K562 (cell line): Measurements from ENCODE around the gene HAO2. TPM values are rescaled to one million over a fixed set of nuclear protein-coding genes. Genes with fewer than 3 reads are reported as not detected.

ENCODE experiments used
- ATAC-seq: fragments of 200-7000 bp; cut with Tn5 transposase; 3 replicates; pipeline ENCODE4 v1.9.1; 2020; ENCODE audit warnings: moderate library complexity
- BruUV-seq: library from RNA; stranded (reverse); fragments of 400-500 nt; replicated peaks from 2 replicates; lab custom pipeline; 2021; lab: Mats Ljungman, UMichigan
- CTCF ChIA-PET: fragments of 300-600 bp; formaldehyde crosslinking; extraction: SDS; loops from one replicate; lab custom pipeline; 2021; ENCODE audit warnings: low intra/inter-chr PET ratio; lab: Yijun Ruan, JAX
- POLR2A ChIA-PET: fragments of 300-600, 350-650 bp; sonication (Branson Sonifier 250); formaldehyde crosslinking; extraction: SDS; loops from one replicate; lab custom pipeline; 2021; ENCODE audit warnings: antibody characterized with exemption, inconsistent platforms; lab: Yijun Ruan, JAX
- DNase-seq, 4 experiments: peaks; one replicate each; pipeline versions ENCODE4 v3.0.0 to v3.0.0-alpha.2; 2011 to 2018; ENCODE audit warnings: low spot score in 3 of 4, mixed read lengths in 3 of 4; ENCODE audit errors: extremely low read depth in 1 of 4
- FAIRE-seq: peaks from 2 replicates; lab custom pipeline; 2011; peaks lifted over from hg19 to GRCh38; lab: Jason Lieb, UNC
- H2AFZ ChIP-seq: 2 replicates; pipeline ENCODE4 v1.6.0; 2011; ENCODE audit warnings: low read depth, low read length, control low read depth, inconsistent platforms
- H3K27ac ChIP-seq: fragments of 200-600 bp; 3 replicates; pipeline ENCODE4 v1.8.0; 2011; ENCODE audit warnings: low read depth, mild to moderate bottlenecking, control low read depth, inconsistent platforms, low read length, moderate library complexity, mixed read lengths; ENCODE audit errors: extremely low read depth
- H3K27me3 ChIP-seq, 2 experiments: fragments of 300-600 bp in 1 of 2; 2 replicates in 1 of 2; 3 replicates in 1 of 2; pipeline versions ENCODE4 v1.6.0 to v1.8.0; 2011; ENCODE audit warnings: inconsistent platforms in 2 of 2, low read length in 2 of 2, mild to moderate bottlenecking in 1 of 2, mixed read lengths in 1 of 2, moderate library complexity in 1 of 2; ENCODE audit not compliant: control insufficient read depth in 2 of 2, insufficient read depth in 2 of 2
- H3K36me3 ChIP-seq: fragments of 300-600 bp; 3 replicates; pipeline ENCODE4 v1.8.0; 2011; ENCODE audit warnings: mild to moderate bottlenecking, low read length, inconsistent platforms; ENCODE audit not compliant: control insufficient read depth, insufficient read depth
- H3K4me1 ChIP-seq, 2 experiments: fragments of 200-600 bp in 1 of 2; replicated peaks in 1 of 2; 2 replicates in 1 of 2; 3 replicates in 1 of 2; pipeline versions ENCODE4 v1.5.1 to v1.8.0; 2011; ENCODE audit warnings: inconsistent platforms in 2 of 2, low read length in 2 of 2, mild to moderate bottlenecking in 1 of 2, mixed read lengths in 1 of 2, moderate library complexity in 1 of 2; ENCODE audit not compliant: control insufficient read depth in 2 of 2, insufficient read depth in 2 of 2
- H3K4me2 ChIP-seq: 2 replicates; pipeline ENCODE4 v1.6.1; 2011; ENCODE audit warnings: low read length, control low read depth, inconsistent platforms, mixed read lengths; ENCODE audit not compliant: insufficient read depth
- H3K4me3 ChIP-seq: fragments of 200-600 bp; sonication (generic), shearing (Covaris generic); 2 replicates; pipeline ENCODE4 v1.5.1; 2016; ENCODE audit warnings: control low read depth, inconsistent platforms
- H3K79me2 ChIP-seq: fragments of 200-600 bp; 3 replicates; pipeline ENCODE4 v1.8.0; 2011; ENCODE audit warnings: low read length, inconsistent platforms; ENCODE audit not compliant: control insufficient read depth, insufficient read depth
- H3K9ac ChIP-seq, 2 experiments: 2 replicates each; pipeline versions ENCODE4 v1.6.0 to v1.6.1; 2011; ENCODE audit warnings: low read depth in 2 of 2, low read length in 2 of 2, control low read depth in 1 of 2, inconsistent platforms in 1 of 2, mild to moderate bottlenecking in 1 of 2, mixed read lengths in 1 of 2; ENCODE audit not compliant: insufficient read depth in 1 of 2
- H3K9me1 ChIP-seq: one replicate; pipeline ENCODE4 v1.6.0; 2011; ENCODE audit warnings: inconsistent platforms, mild to moderate bottlenecking, low read length, moderate library complexity; ENCODE audit not compliant: control insufficient read depth, insufficient read depth
- H3K9me3 ChIP-seq: replicated peaks from 2 replicates; pipeline ENCODE4 v1.5.1; 2011; ENCODE audit warnings: low read depth, low read length, inconsistent platforms; ENCODE audit not compliant: control insufficient read depth, insufficient read depth
- H4K20me1 ChIP-seq: replicated peaks from 2 replicates; pipeline ENCODE4 v1.6.1; 2011; ENCODE audit warnings: low read length, inconsistent platforms, mixed read lengths; ENCODE audit not compliant: control insufficient read depth, insufficient read depth
- KAT7 ChIP-seq: sonication (generic); formaldehyde crosslinking; IDR thresholded peaks from 2 replicates; pipeline ENCODE4 v1.8.0; 2022; ENCODE audit warnings: missing genetic modification reagents, mild to moderate bottlenecking, borderline replicate concordance
- SETDB1 ChIP-seq: IDR thresholded peaks from one replicate; pipeline ENCODE4 v1.6.1; 2012; ENCODE audit warnings: low read length, control low read depth, inconsistent platforms
- TSC22D4 ChIP-seq: fragments of 450-650 bp; IDR thresholded peaks from 2 replicates; pipeline ENCODE4 v1.6.1; 2016; ENCODE audit warnings: missing genetic modification characterization, missing biosample characterization, control low read depth
- ZNF316 ChIP-seq: fragments of 450-650 bp; IDR thresholded peaks from 2 replicates; pipeline ENCODE4 v1.6.1; 2016
- ZNF561 ChIP-seq: fragments of 450-650 bp; formaldehyde crosslinking; conservative IDR thresholded peaks from 2 replicates; pipeline ENCODE4 v1.4.0; 2020; ENCODE audit warnings: mild to moderate bottlenecking, moderate library complexity
- ZNF766 ChIP-seq: fragments of 200-800 bp; sonication (Bioruptor generic); conservative IDR thresholded peaks from 2 replicates; pipeline ENCODE4 v1.6.1; 2016; ENCODE audit warnings: missing genetic modification characterization, missing compliant biosample characterization
- WGBS: fragments of 100-300 bp; shearing (Covaris generic); methylation state at CpG from one replicate; pipeline ENCODE4 v1.1.6; 2016; ENCODE audit warnings: low coverage, mixed read lengths; ENCODE audit not compliant: insufficient coverage; ENCODE audit errors: missing lambda C conversion rate; 5-methylcytosine and 5-hydroxymethylcytosine counted together
- in situ Hi-C: fragments of 300-500 bp; cut with MboI; formaldehyde crosslinking; loops from 4 replicates; pipeline ENCODE4 v1.15.0; 2018; ENCODE audit warnings: inconsistent platforms, mixed read lengths
- intact Hi-C: fragments of 100-400 bp; cut with micrococcal nuclease; formaldehyde crosslinking; loops from 2 replicates; pipeline ENCODE4 v1.14.2; 2022
- polyA plus RNA-seq, 8 experiments: library from polyadenylated mRNA; depleted of rRNA in 4 of 8; stranded (reverse) in 5 of 8; unstranded in 3 of 8; fragments of >200 nt; fragmentation: Nextera tagmentation in 2 of 8; fragmentation: Illumina TruSeq in 1 of 8; extraction: Ambion mirVana in 2 of 8; extraction: Trizol in 1 of 8; gene quantifications; 2 replicates each; pipeline versions ENCODE4 v1.2.1 to v1.2.3, GENCODE V29; 2011 to 2014; ENCODE audit warnings: inconsistent platforms in 1 of 8, missing spikeins in 1 of 8
- total RNA-seq, 7 experiments: library from RNA; depleted of rRNA in 6 of 7; stranded (reverse); fragments of >200 nt in 6 of 7; fragmentation: Illumina TruSeq in 2 of 7; extraction: Trizol in 2 of 7; gene quantifications; 2 replicates each; pipeline versions ENCODE4 v1.2.1 to v1.2.3, GENCODE V29; 2011 to 2021; ENCODE audit warnings: low replicate concordance in 1 of 7

Gene HAO2
- total and polyA plus RNA-seq, 9 of the 15 experiments (the other 6 are each of a cell fraction or from before 2014, with no cell fraction given): not detected

DNA sequence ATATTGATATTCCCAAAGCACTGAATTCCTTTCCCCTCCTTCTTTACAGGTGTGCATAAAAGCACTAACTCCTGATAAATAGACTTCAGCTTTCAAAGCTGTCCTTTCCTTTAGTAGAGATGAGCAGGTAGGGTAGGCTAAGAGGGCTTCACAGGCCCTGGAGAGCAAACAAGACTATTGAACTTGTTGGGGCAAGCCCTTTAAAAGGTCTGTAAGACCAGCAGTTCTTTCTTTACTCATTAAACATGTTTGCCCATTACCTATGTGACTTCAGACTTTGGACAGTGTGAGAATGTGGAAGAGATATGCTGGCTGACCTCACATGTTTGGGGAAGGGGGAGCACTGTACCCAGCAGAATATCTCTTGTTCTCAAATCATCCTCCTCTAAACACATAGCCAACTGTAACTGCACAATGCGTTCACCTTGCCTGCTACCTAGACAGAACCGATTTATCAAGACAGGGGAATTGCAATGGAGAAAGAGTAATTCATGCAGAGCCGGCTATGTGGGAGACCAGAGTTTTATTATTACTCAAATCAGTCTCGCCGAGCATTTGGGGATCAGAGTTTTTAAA is 27.1 kb upstream of the HAO2 start:
- no peaks in the 10 kb centered on the region for H3K36me3 ChIP-seq
- no peak for TF ChIP-seq ZNF316
- TF ChIP-seq SETDB1: no peak
- TF ChIP-seq ZNF561 (CRISPR knock-in tag): no peak
- TF ChIP-seq ZNF766 (CRISPR knock-in tag): no peak
- TF ChIP-seq, all 486 proteins: peak for 0
- no peak for DNase-seq
- no peak for FAIRE-seq
- intact Hi-C loops (no loop called here), in situ Hi-C loops (no loop called here)
- Histone ChIP-seq H3K4me2 (no peak overlapping the region), H4K20me1 (no peaks in the 10 kb centered on the region), H3K27me3 (no peaks in the 10 kb centered on the region), H3K4me1 (no peaks in the 10 kb centered on the region), H3K4me3 (no peak overlapping the region), H3K9ac (no peak overlapping the region), H2AFZ (no peak overlapping the region), H3K9me3 (no peaks in the 10 kb centered on the region), H3K79me2 (no peaks in the 10 kb centered on the region), H3K9me1 (no peaks in the 10 kb centered on the region), H3K27ac (no peak overlapping the region)
- BruUV-seq: no TSS peak
- 0% methylated on average over 5 of the region's 5 CpGs for WGBS
- POLR2A ChIA-PET: no interaction called here
- CTCF ChIA-PET: no interaction called here
- no peak for ATAC-seq

- Histone ChIP-seq H3K4me2 (no peak overlapping the region), H3K27ac (no peak overlapping the region), H3K79me2 (no peaks in the 10 kb centered on the region), H3K4me1 (no peaks in the 10 kb centered on the region), H2AFZ (no peak overlapping the region), H3K9ac (no peak overlapping the region), H4K20me1 (no peaks in the 10 kb centered on the region), H3K9me1 (no peaks in the 10 kb centered on the region), H3K4me3 (no peak overlapping the region), H3K27me3 (no peaks in the 10 kb centered on the region), H3K9me3 (no peaks in the 10 kb centered on the region), H3K36me3 (no peaks in the 10 kb centered on the region)
- BruUV-seq: no TSS peak
- intact Hi-C loops (no loop called here), in situ Hi-C loops (no loop called here)
- ATAC-seq (no peak), DNase-seq (no peak), FAIRE-seq (no peak)
- TF ChIP-seq TSC22D4 (tag) (no peak), KAT7 (CRISPR knock-in tag) (no peak)
- POLR2A ChIA-PET: no interaction called here
- CTCF ChIA-PET: no interaction called here
Observed at GRCh38 chr1:119345398-119345797, 23.2 kb upstream of the HAO2 start.
